GM18861 (cell line): Measurements from ENCODE around the gene UNC79.

Source experiments
- ATAC-seq: cut with Tn5 transposase; IDR thresholded peaks from one replicate; pipeline ENCODE4 v1.9.1; 2021; ENCODE audit not compliant: unreplicated experiment

UNC79 gene

GRCh38 chr14:93544212-93544611 is 113.5 kb downstream of the UNC79 start:
- no peak for ATAC-seq

- ATAC-seq, result no peak
These were observed 115.9 kb downstream of the UNC79 start for GRCh38 chr14:93546642-93547041.

- peak; percentile 87 for ATAC-seq
These were observed 117.5 kb downstream of the UNC79 start for GRCh38 chr14:93548102-93548843.

- ATAC-seq, result no peak
These were observed 118.9 kb downstream of the UNC79 start for GRCh38 chr14:93549595-93549994.

- ATAC-seq, result no peak
These were observed 134.2 kb downstream of the UNC79 start for GRCh38 chr14:93564918-93565317.

GRCh38 chr14:93566065-93566693 is 135.4 kb downstream of the UNC79 start:
- no peak for ATAC-seq

GRCh38 chr14:93571275-93571674 is 140.5 kb downstream of the UNC79 start:
- no peak for ATAC-seq

- ATAC-seq, result no peak
These were observed 148.4 kb downstream of the UNC79 start for GRCh38 chr14:93579178-93579577.

- ATAC-seq, result no peak
These were observed 151.8 kb downstream of the UNC79 start for GRCh38 chr14:93582516-93582915.

- no peak for ATAC-seq
These were observed 156.6 kb downstream of the UNC79 start for GRCh38 chr14:93587330-93587729.

GRCh38 chr14:93591506-93591905 is 160.8 kb downstream of the UNC79 start:
- ATAC-seq, result no peak

- no peak for ATAC-seq
These were observed 162.0 kb downstream of the UNC79 start for GRCh38 chr14:93592786-93593185.

- ATAC-seq, result no peak
These were observed 175.4 kb downstream of the UNC79 start for GRCh38 chr14:93606091-93606490.

- ATAC-seq, result no peak
These were observed 188.5 kb downstream of the UNC79 start for GRCh38 chr14:93619176-93619793.

GRCh38 chr14:93628048-93628447 is 197.3 kb downstream of the UNC79 start:
- no peak for ATAC-seq

- no peak for ATAC-seq
These were observed 198.9 kb downstream of the UNC79 start for GRCh38 chr14:93629643-93630042.

- ATAC-seq, result no peak
These were observed 208.1 kb downstream of the UNC79 start for GRCh38 chr14:93638790-93639189.

GRCh38 chr14:93643127-93643526 is 212.4 kb downstream of the UNC79 start:
- no peak for ATAC-seq

- no peak for ATAC-seq
These were observed 212.9 kb downstream of the UNC79 start for GRCh38 chr14:93643676-93644075.

- ATAC-seq, result no peak
These were observed 214.5 kb downstream of the UNC79 start for GRCh38 chr14:93645200-93645599.

GRCh38 chr14:93648440-93649168 is 217.9 kb downstream of the UNC79 start:
- ATAC-seq, result no peak

GRCh38 chr14:93654599-93654998 is 223.9 kb downstream of the UNC79 start:
- ATAC-seq, result no peak
